ENCODE data around the gene SH3BGRL3.

Gene SH3BGRL3

DNA sequence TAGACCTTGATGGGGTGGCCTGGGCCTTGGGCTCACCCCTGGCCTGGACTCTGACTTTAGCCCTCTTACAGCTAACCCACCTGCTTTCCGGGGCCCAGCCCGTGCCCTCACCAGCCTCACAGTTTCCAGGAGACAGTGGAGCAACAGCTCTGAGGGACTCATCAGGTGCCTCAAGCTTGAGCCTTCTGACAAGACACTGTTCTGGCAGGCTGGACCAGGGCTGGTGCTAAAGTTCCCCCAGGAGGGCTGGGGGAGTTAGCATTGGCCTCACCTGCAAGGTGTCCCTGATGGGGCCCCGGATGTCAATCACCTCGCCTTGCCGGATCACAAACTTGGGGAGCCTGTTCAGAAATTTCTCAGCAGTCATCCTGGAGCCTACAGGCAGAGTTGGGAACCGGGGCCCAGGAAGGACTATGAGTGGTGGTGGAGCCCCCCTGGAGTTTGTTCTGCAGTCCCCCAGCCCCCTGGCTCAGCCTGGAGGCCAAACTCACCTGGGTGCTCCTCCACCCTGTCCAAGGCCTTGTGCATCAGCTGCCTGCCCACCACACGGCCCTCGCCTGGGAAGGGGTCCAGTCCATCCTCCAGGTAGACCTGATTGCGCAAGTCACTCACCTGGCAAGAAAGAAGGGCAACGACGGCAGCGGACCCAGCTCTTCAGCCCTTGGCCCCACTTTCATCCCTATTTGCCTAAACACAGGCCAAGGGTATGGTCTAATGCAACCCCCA is 4.1 kb downstream of the SH3BGRL3 start:
- TF ChIP-seq, protein P1, sequence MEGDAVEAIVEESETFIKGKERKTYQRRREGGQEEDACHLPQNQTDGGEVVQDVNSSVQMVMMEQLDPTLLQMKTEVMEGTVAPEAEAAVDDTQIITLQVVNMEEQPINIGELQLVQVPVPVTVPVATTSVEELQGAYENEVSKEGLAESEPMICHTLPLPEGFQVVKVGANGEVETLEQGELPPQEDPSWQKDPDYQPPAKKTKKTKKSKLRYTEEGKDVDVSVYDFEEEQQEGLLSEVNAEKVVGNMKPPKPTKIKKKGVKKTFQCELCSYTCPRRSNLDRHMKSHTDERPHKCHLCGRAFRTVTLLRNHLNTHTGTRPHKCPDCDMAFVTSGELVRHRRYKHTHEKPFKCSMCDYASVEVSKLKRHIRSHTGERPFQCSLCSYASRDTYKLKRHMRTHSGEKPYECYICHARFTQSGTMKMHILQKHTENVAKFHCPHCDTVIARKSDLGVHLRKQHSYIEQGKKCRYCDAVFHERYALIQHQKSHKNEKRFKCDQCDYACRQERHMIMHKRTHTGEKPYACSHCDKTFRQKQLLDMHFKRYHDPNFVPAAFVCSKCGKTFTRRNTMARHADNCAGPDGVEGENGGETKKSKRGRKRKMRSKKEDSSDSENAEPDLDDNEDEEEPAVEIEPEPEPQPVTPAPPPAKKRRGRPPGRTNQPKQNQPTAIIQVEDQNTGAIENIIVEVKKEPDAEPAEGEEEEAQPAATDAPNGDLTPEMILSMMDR (IDR thresholded peaks at IDR 0.05; ENCODE audit: extremely low read depth, missing control alignments), result no peak
- no peak for DNase-seq (ENCODE audit: low spot score)

DNA sequence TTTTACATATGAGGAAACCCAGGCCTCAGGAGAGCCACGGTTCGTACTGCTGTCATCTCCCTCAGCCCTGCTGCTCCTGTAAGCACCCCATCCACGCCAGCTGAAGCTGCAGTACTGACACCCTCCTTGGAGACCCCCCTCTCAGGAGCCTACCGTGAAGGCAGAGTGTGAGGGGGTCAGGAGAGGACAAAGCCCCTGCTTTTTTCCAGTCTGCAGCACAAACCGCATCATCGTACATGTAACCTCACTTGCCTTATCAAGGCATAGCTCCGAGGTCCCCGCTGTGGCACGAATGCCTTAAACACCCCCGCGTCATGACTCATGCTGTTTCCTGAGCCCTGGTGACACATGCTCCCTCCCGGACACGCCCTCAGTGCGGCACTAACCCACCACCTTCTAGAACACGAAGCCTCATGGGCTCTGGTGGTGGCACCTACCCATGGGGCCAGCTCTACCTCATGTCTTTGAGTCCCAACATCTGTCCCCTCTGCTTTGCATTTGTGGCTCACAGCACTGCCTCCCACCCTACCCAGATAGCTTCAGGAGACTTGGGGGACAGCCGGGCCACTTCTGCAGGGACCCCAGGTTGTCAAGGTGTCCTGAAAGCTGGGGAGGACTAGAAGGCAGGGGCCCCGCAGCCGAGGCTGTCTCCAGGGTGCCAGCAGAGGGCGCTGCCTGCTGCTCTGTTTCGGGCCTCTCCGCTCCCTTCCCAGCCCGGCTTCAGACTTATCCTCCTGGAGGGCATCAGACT is 4.9 kb downstream of the SH3BGRL3 start:
- TF ChIP-seq, protein P1 (IDR thresholded peaks at IDR 0.05; ENCODE audit: extremely low read depth, missing control alignments), result peak; percentile 91
- DNase-seq (ENCODE audit: low spot score), result peak; percentile 84

DNA sequence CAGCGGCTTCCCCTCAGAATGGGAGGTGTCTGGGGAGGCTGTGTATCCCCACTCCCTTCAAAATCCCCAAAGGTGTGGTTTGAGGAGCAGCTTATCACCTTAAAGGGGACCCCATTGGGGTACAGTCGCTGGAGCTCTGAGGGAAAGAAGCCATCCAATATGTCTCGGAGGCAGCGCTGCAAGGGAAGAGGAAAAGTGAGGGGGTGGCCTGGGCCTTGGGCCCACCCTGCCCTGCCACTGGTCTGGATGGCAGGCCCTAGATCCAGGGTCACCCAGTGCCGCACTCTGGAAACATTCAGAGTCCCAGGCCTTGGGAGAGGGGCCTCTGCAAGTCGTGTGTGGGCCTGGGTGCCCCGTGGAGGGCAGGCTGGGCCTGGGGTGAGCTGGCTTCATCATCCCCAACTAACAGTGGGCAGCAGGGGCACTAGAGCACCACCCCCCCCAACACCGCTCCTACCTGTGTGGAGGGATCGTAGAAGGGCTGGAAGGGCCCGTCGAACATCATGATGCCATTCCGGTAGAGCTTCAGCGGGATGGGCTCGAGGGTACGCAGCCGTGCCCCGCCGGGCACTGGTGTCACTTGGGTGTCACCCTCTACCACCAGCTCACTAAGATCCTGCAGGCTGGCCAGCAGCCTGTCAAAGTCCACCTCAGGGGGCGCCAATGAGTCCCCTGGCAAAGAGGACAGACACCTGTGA is 5.6 kb downstream of the SH3BGRL3 start:
- TF ChIP-seq, protein P1 (IDR thresholded peaks at IDR 0.05; ENCODE audit: extremely low read depth, missing control alignments), result peak; percentile 53
- peak; percentile 73 for DNase-seq (ENCODE audit: low spot score)

DNA sequence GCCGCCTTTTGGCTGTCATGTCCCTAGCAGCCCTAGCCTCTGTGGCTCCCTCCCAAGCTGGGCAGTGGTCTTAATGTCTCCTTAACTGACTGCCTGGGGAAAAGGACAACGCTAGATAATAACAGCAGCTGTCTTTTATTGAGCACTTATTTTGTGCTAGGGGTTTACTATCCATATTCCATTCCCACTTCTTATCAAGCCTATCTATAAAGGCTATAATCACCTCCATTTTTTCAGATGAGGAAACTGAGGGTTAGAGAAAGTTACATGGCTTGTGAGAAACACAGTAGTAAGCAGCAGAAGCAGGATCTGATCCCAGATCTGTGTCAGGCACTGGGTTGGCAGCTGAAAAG is 6.2 kb downstream of the SH3BGRL3 start:
- TF ChIP-seq, protein P1 (IDR thresholded peaks at IDR 0.05; ENCODE audit: extremely low read depth, missing control alignments), result no peak
- DNase-seq (ENCODE audit: low spot score), result no peak

DNA sequence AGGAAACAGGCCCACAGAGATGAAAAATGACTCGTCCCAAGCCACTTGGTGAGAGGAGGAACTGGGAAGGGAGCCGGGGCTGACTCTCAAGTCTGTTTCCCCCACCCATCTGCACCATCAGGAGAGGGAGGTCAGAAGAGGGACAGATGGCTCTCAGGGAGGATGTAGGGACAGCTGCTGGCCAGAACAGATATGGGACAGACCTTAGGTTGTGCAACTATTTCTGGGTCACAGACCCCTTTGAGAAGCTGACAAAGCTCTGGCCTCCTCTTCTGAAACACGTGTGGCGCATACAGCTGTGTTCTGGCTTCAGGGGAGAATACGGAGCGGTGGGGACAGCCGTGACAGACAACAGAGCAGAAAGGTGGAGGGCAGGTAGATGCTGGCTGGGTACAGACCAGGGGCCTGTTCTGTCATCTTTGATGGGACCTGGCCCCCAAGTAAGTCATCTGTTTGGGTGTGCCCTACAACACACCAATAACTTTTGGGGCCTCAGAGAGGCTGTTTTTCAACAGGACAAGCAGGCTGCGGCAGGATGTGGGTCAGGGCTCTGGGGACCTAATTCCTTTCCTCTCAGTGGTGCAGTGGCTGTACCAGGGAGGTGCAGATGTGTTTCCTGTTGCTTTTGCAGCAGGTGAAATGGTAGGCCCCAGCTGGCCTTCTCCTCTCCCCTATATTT is 7.3 kb downstream of the SH3BGRL3 start:
- DNase-seq (ENCODE audit: low spot score), result peak; percentile 73

DNA sequence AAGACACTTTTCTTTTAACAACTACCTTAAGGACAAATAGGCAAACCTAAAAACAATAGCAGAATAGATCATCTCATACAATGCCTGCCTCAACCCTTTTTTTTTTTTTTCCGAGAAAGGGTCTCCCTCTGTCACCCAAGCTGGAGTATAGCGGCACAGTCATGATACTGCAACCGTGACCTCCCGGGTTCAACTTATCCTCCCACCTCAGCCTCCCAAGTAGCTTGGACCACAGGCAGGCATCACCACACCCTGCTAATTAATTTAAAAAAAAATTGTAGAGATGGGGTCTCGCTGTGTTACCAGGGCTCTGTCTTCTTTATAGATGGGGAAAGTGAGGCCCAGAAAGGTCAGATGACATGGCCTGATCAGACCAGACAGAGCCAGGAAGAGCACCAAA is 7.9 kb downstream of the SH3BGRL3 start:
- TF ChIP-seq, protein P1 (IDR thresholded peaks at IDR 0.05; ENCODE audit: extremely low read depth, missing control alignments), result no peak

More for the DNA sequence above, 7.3 kb downstream of the SH3BGRL3 start:
- TF ChIP-seq, protein P1 (IDR thresholded peaks at IDR 0.05; ENCODE audit: extremely low read depth, missing control alignments), result no peak

More for the DNA sequence above, 7.9 kb downstream of the SH3BGRL3 start:
- no peak for DNase-seq (ENCODE audit: low spot score)

All from GM20000 (cell line).